CD14-positive monocyte (primary cell): ENCODE results near the gene HHIPL1. TPM values are rescaled to one million over a fixed set of nuclear protein-coding genes. Genes with fewer than 3 reads are reported as not detected.

Experiments used
- DNase-seq, 3 donors: peaks; one replicate each; pipeline ENCODE4 v3.0.0-alpha.2; 2011 to 2022
- H2AFZ ChIP-seq: 2 replicates; pipeline ENCODE4 v1.6.0; 2012; ENCODE audit warnings: mild to moderate bottlenecking, low read depth, low read length, inconsistent platforms; ENCODE audit not compliant: insufficient read depth, poor library complexity, severe bottlenecking
- H3K27ac ChIP-seq, 2 donors: 1 replicate in 1 of 2; 2 replicates in 1 of 2; pipeline ENCODE4 v1.5.1; 2012 to 2013; ENCODE audit warnings: low read length in 2 of 2, control low read depth in 1 of 2, inconsistent platforms in 1 of 2, low read depth in 1 of 2, mild to moderate bottlenecking in 1 of 2
- H3K27me3 ChIP-seq, 2 donors: one replicate each; pipeline versions ENCODE4 v1.6.0 to v1.6.1; 2011 to 2013; ENCODE audit warnings: low read length in 2 of 2; ENCODE audit not compliant: control insufficient read depth in 2 of 2, insufficient read depth in 2 of 2
- H3K36me3 ChIP-seq, 2 donors: replicated peaks in 1 of 2; 1 replicate in 1 of 2; 2 replicates in 1 of 2; pipeline versions ENCODE4 v1.5.1 to v1.6.1; 2012 to 2013; ENCODE audit warnings: low read length in 2 of 2, control low read depth in 1 of 2, inconsistent platforms in 1 of 2, mild to moderate bottlenecking in 1 of 2; ENCODE audit not compliant: insufficient read depth in 2 of 2, control insufficient read depth in 1 of 2
- H3K4me1 ChIP-seq, 2 donors: 1 replicate in 1 of 2; 2 replicates in 1 of 2; pipeline versions ENCODE4 v1.5.1 to v1.6.1; 2012 to 2013; ENCODE audit warnings: low read length in 2 of 2, control low read depth in 1 of 2, inconsistent platforms in 1 of 2, mild to moderate bottlenecking in 1 of 2, moderate library complexity in 1 of 2; ENCODE audit not compliant: insufficient read depth in 2 of 2, control insufficient read depth in 1 of 2
- H3K4me2 ChIP-seq: replicated peaks from 2 replicates; pipeline ENCODE3; 2012; ENCODE audit warnings: low read length, moderate library complexity, mild to moderate bottlenecking; ENCODE audit not compliant: poor library complexity, severe bottlenecking; ENCODE audit errors: extremely low read depth
- H3K4me3 ChIP-seq, 3 experiments: fragments of 200-600 bp in 1 of 3; sonication (generic) in 1 of 3; replicated peaks in 1 of 3; 1 replicate in 2 of 3; 2 replicates in 1 of 3; pipeline ENCODE4 v1.5.1; 2011 to 2013; ENCODE audit warnings: low read length in 3 of 3, mild to moderate bottlenecking in 3 of 3, control low read depth in 2 of 3, low read depth in 2 of 3, inconsistent platforms in 1 of 3, moderate library complexity in 1 of 3
- H3K79me2 ChIP-seq: 2 replicates; pipeline ENCODE4 v1.6.0; 2012; ENCODE audit warnings: mild to moderate bottlenecking, control low read depth, inconsistent platforms, low read length, moderate library complexity; ENCODE audit not compliant: insufficient read depth
- H3K9ac ChIP-seq: 2 replicates; pipeline ENCODE4 v1.6.0; 2017; ENCODE audit warnings: low read length, mild to moderate bottlenecking; ENCODE audit not compliant: insufficient read depth, poor library complexity, severe bottlenecking
- H3K9me3 ChIP-seq, 2 donors: replicated peaks in 1 of 2; 1 replicate in 1 of 2; 2 replicates in 1 of 2; pipeline versions ENCODE4 v1.5.1 to v1.6.1; 2012 to 2013; ENCODE audit warnings: low read length in 2 of 2, control low read depth in 1 of 2; ENCODE audit not compliant: control insufficient read depth in 1 of 2, insufficient read depth in 1 of 2
- H4K20me1 ChIP-seq: 2 replicates; pipeline ENCODE4 v1.6.0; 2012; ENCODE audit warnings: mild to moderate bottlenecking, low read length, control low read depth, moderate library complexity; ENCODE audit not compliant: insufficient read depth
- H3K27ac Mint-ChIP-seq, 7 donors: one replicate each; pipeline ENCODE4 v1.8.0; 2020; ENCODE audit warnings: mild to moderate bottlenecking in 7 of 7, mixed read lengths in 7 of 7, moderate library complexity in 6 of 7, inconsistent platforms in 2 of 7
- H3K27me3 Mint-ChIP-seq, 3 donors: one replicate each; pipeline ENCODE4 v1.8.0; 2021 to 2022; ENCODE audit warnings: low read depth in 3 of 3, mild to moderate bottlenecking in 3 of 3, mixed read lengths in 3 of 3, moderate library complexity in 3 of 3, inconsistent platforms in 1 of 3
- H3K36me3 Mint-ChIP-seq, 2 donors: one replicate each; pipeline ENCODE4 v1.8.0; 2020; ENCODE audit warnings: mixed read lengths in 2 of 2, inconsistent platforms in 1 of 2, mild to moderate bottlenecking in 1 of 2
- H3K4me1 Mint-ChIP-seq: one replicate; pipeline ENCODE4 v1.8.0; 2020; ENCODE audit warnings: mild to moderate bottlenecking, mixed read lengths
- H3K4me3 Mint-ChIP-seq, 2 donors: one replicate each; pipeline ENCODE4 v1.8.0; 2020; ENCODE audit warnings: mild to moderate bottlenecking in 2 of 2, mixed read lengths in 2 of 2, moderate library complexity in 1 of 2
- H3K9me3 Mint-ChIP-seq, 7 donors: one replicate each; pipeline ENCODE4 v1.8.0; 2020 to 2022; ENCODE audit warnings: mixed read lengths in 7 of 7, mild to moderate bottlenecking in 6 of 7, moderate library complexity in 6 of 7, inconsistent platforms in 2 of 7
- CTCF ChIP-seq: fragments of 200-600 bp; IDR thresholded peaks from one replicate; pipeline ENCODE4 v1.8.0; 2022; ENCODE audit warnings: antibody characterized with exemption, mild to moderate bottlenecking
- WGBS: methylation state at CpG from one replicate; pipeline ENCODE4 v1.1.5; 2013; ENCODE audit warnings: missing lambda C conversion rate; ENCODE audit not compliant: insufficient coverage; 5-methylcytosine and 5-hydroxymethylcytosine counted together
- intact Hi-C, 2 donors: fragments of 100-400 bp; cut with micrococcal nuclease; formaldehyde crosslinking; loops; one replicate each; pipeline versions ENCODE4 v1.15.0 to v1.15.1; 2023
- polyA plus RNA-seq, 3 donors: library from polyadenylated mRNA; depleted of rRNA in 1 of 3; unstranded in 2 of 3; stranded (reverse) in 1 of 3; fragments of 300-500 nt in 2 of 3; fragments of >200 nt in 1 of 3; fragmentation: Illumina TruSeq in 2 of 3; gene quantifications; 1 replicate in 2 of 3; 2 replicates in 1 of 3; pipeline ENCODE4 v1.2.3, GENCODE V29; 2012 to 2021

HHIPL1 gene
- polyA plus RNA-seq, 3 donors = 0.09 TPM; not detected in 2

GRCh38 chr14:99662846-99663245, 17.9 kb downstream of the HHIPL1 start:
- Histone ChIP-seq H3K79me2 (no peaks in the 10 kb centered on the region), H3K9me3 (no peaks in the 10 kb centered on the region), H2AFZ (no peak overlapping the region), H3K27me3 (peaks cover 23 to 35% of the 10 kb centered on the region in 2 donors), H3K27ac (no peak overlapping the region), H4K20me1 (no peaks in the 10 kb centered on the region), H3K36me3 (no peaks in the 10 kb centered on the region), H3K4me1 (peaks cover 0 to 3% of the 10 kb centered on the region in 2 donors), H3K4me2 (no peak overlapping the region), H3K9ac (no peak overlapping the region), H3K4me3 (no peak overlapping the region)
- Mint-ChIP-seq H3K27me3 (peaks cover 40 to 61% (median 40%) of the 10 kb centered on the region in 3 donors), H3K36me3 (no peaks in the 10 kb centered on the region), H3K4me3 (no peak overlapping the region), H3K9me3 (peaks cover 0 to 6% (median 0%) of the 10 kb centered on the region in 7 donors), H3K27ac (no peak overlapping the region), H3K4me1 (no peaks in the 10 kb centered on the region)
- no peak for DNase-seq
- no peak for TF ChIP-seq CTCF
- WGBS = 67% methylated on average over 1 of the region's 10 CpGs
- intact Hi-C loops = no loop called here

- no peak overlapping the region for H3K27ac ChIP-seq
- H2AFZ ChIP-seq = no peak overlapping the region
- H3K36me3 ChIP-seq = no peaks in the 10 kb centered on the region
- 73% methylated on average over 3 of the region's 12 CpGs for WGBS
- H3K4me1 Mint-ChIP-seq = peaks cover 2% of the 10 kb centered on the region
- H3K36me3 Mint-ChIP-seq = no peaks in the 10 kb centered on the region
- no peaks in the 10 kb centered on the region for H3K79me2 ChIP-seq
- no peak for TF ChIP-seq CTCF
- H3K9ac ChIP-seq = no peak overlapping the region
- H3K9me3 ChIP-seq = no peaks in the 10 kb centered on the region
- H3K4me1 ChIP-seq = peaks cover 0 to 3% of the 10 kb centered on the region in 2 donors
- H3K4me3 ChIP-seq = no peak overlapping the region
- no peak overlapping the region for H3K4me2 ChIP-seq
- H3K27me3 ChIP-seq = peaks cover 17 to 30% of the 10 kb centered on the region in 2 donors
- H3K4me3 Mint-ChIP-seq = no peak overlapping the region
- H4K20me1 ChIP-seq = no peaks in the 10 kb centered on the region
- no peak overlapping the region for H3K27ac Mint-ChIP-seq
- peaks cover 33 to 55% (median 34%) of the 10 kb centered on the region in 3 donors for H3K27me3 Mint-ChIP-seq
- peaks cover 0 to 7% (median 0%) of the 10 kb centered on the region in 7 donors for H3K9me3 Mint-ChIP-seq
- intact Hi-C loops = no loop called here
- no peak for DNase-seq
Measured at GRCh38 chr14:99663386-99664057, 18.6 kb downstream of the HHIPL1 start.
